ENCODE results near the gene IGLL5.

The IGLL5 gene

GRCh38 chr22:22887621-22888503 is at the start of gene IGLL5:
Gene IGLL5 (plus strand): TSS chr22:22887816. CDS start chr22:22888054, 238 bp downstream.
- Histone ChIP-seq H3K4me3 (ENCODE audit: low read depth, low read length) (no peak within 1 kb of the TSS), H3K27ac (ENCODE audit: extremely low read depth, low read depth, low read length) (no peak within 1 kb of the TSS)
- CTCF ChIA-PET: interaction anchor here (1.9 kb wide), 1 partner anchor 99 kb away, joined by 8 read pairs; no protein-coding TSS in a partner anchor

GRCh38 chr22:22838148-22838786 is 49.3 kb upstream of the IGLL5 start:
- H3K36me3 ChIP-seq (ENCODE audit: control insufficient read depth in 2 of 2, insufficient read depth in 1 of 2, low read length in 2 of 2): no peaks in the 10 kb centered on the region
- no peaks in the 10 kb centered on the region for H3K9me3 ChIP-seq (ENCODE audit: control insufficient read depth, insufficient read depth, low read depth, low read length)
- TF ChIP-seq KLF1 (tag by site-specific recombination; IDR thresholded peaks at IDR 0.05) (no peak), ZNF785 (tag by site-specific recombination; IDR thresholded peaks at IDR 0.05) (no peak), BCL11B (tag by site-specific recombination; IDR thresholded peaks at IDR 0.05; ENCODE audit: low read depth) (no peak), ZNF223 (tag by site-specific recombination; IDR thresholded peaks at IDR 0.05) (no peak), ZNF768 (tag by site-specific recombination; IDR thresholded peaks at IDR 0.05) (no peak), PRDM1 (tag by site-specific recombination; IDR thresholded peaks at IDR 0.05) (no peak), ZNF274 (IDR thresholded peaks at IDR 0.05; ENCODE audit: low read length) (no peak), ZNF274 (tag by site-specific recombination; IDR thresholded peaks at IDR 0.05; ENCODE audit: borderline replicate concordance) (no peak), ZNF23 (tag by site-specific recombination; IDR thresholded peaks at IDR 0.05; ENCODE audit: borderline replicate concordance) (no peak), ZNF248 (tag by site-specific recombination; IDR thresholded peaks at IDR 0.05) (no peak), ZBTB10 (tag by site-specific recombination; IDR thresholded peaks at IDR 0.05) (no peak), PBX3 (CRISPR knock-in tag; IDR thresholded peaks at IDR 0.05) (no peak), ZFP3 (tag by site-specific recombination; IDR thresholded peaks at IDR 0.05; ENCODE audit: low read depth) (no peak), ZNF544 (tag by site-specific recombination; IDR thresholded peaks at IDR 0.05) (no peak), ZNF239 (tag by site-specific recombination; IDR thresholded peaks at IDR 0.05) (no peak), ZNF529 (tag by site-specific recombination; IDR thresholded peaks at IDR 0.05; ENCODE audit: insufficient replicate concordance) (no peak), ZNF830 (tag by site-specific recombination; IDR thresholded peaks at IDR 0.05; ENCODE audit: low read depth) (no peak), ZNF311 (tag by site-specific recombination; IDR thresholded peaks at IDR 0.05; ENCODE audit: borderline replicate concordance) (no peak)
- CTCF ChIA-PET: interaction anchor here (0.6 to 2.7 kb wide), 6 partner anchors 11 to 482 kb away, joined by 3 to 18 read pairs (median 5); no protein-coding TSS in a partner anchor
- no peak overlapping the region for H3K27ac ChIP-seq (ENCODE audit: extremely low read depth, low read depth, low read length)
- POLR2A ChIA-PET: no interaction called here
- no peaks in the 10 kb centered on the region for H3K4me1 ChIP-seq (ENCODE audit: control insufficient read depth, insufficient read depth, low read length)
- no peak overlapping the region for H3K4me3 ChIP-seq (ENCODE audit: low read depth, low read length)

More at GRCh38 chr22:22887621-22888503, at the start of gene IGLL5:
- H3K36me3 ChIP-seq (ENCODE audit: control insufficient read depth in 2 of 2, insufficient read depth in 1 of 2, low read length in 2 of 2): no peaks in the 10 kb centered on the region
- POLR2A ChIA-PET: no interaction called here
- H3K4me1 ChIP-seq (ENCODE audit: control insufficient read depth, insufficient read depth, low read length): no peaks in the 10 kb centered on the region
- no peaks in the 10 kb centered on the region for H3K9me3 ChIP-seq (ENCODE audit: control insufficient read depth, insufficient read depth, low read depth, low read length)
- TF ChIP-seq ZNF19 (tag by site-specific recombination; IDR thresholded peaks at IDR 0.05; ENCODE audit: low read depth): no peak
- TF ChIP-seq BCL6B (tag by site-specific recombination; IDR thresholded peaks at IDR 0.05): no peak
- TF ChIP-seq KLF10 (tag by site-specific recombination; IDR thresholded peaks at IDR 0.05): no peak
- no peak for TF ChIP-seq ZNF658 (tag by site-specific recombination; IDR thresholded peaks at IDR 0.05)
- no peak for TF ChIP-seq MYNN (tag by site-specific recombination; IDR thresholded peaks at IDR 0.05; ENCODE audit: borderline replicate concordance)
- no peak for TF ChIP-seq ZNF639 (tag by site-specific recombination; IDR thresholded peaks at IDR 0.05)
- no peak for TF ChIP-seq KLF7 (tag by site-specific recombination; IDR thresholded peaks at IDR 0.05; ENCODE audit: borderline replicate concordance)
- TF ChIP-seq ZSCAN23 (tag by site-specific recombination; IDR thresholded peaks at IDR 0.05): no peak
- TF ChIP-seq ZNF707 (tag by site-specific recombination; IDR thresholded peaks at IDR 0.05): no peak
